SJSA1 (cell line): Measurements from ENCODE around the gene SCCPDH. TPM values are rescaled to one million over a fixed set of nuclear protein-coding genes. Genes with fewer than 3 reads are reported as not detected.
"Not testable (repeated sequence)": the region's sequence is repeated elsewhere in the genome, so short reads cannot be mapped to it uniquely, and the experiment has no call there.

ENCODE experiments used
- DNase-seq, 2 experiments: peaks; one replicate each; pipeline ENCODE4 v3.0.0-alpha.2; 2015 to 2020; ENCODE audit warnings: low spot score in 2 of 2, low read depth in 1 of 2
- H3K27ac ChIP-seq: fragments of 250-450 bp; sonication (Bioruptor Pico); 2 replicates; pipeline ENCODE4 v1.5.1; 2020; ENCODE audit warnings: mild to moderate bottlenecking, moderate library complexity
- H3K27me3 ChIP-seq: fragments of 250-450 bp; sonication (Bioruptor Pico); replicated peaks from 2 replicates; pipeline ENCODE4 v1.5.1; 2020; ENCODE audit warnings: mild to moderate bottlenecking, moderate library complexity
- H3K36me3 ChIP-seq: fragments of 250-450 bp; sonication (Bioruptor Pico); 2 replicates; pipeline ENCODE4 v1.5.1; 2020; ENCODE audit warnings: mild to moderate bottlenecking
- H3K4me1 ChIP-seq: fragments of 250-450 bp; sonication (Bioruptor Pico); replicated peaks from 2 replicates; pipeline ENCODE4 v1.6.1; 2021; ENCODE audit warnings: mild to moderate bottlenecking
- H3K4me3 ChIP-seq: fragments of 250-450 bp; sonication (Bioruptor Pico); 2 replicates; pipeline ENCODE4 v1.5.1; 2020; ENCODE audit warnings: mild to moderate bottlenecking
- H3K9me3 ChIP-seq: fragments of 250-450 bp; sonication (Bioruptor Pico); replicated peaks from 2 replicates; pipeline ENCODE4 v1.5.1; 2020; ENCODE audit warnings: mild to moderate bottlenecking
- total RNA-seq: library from RNA; depleted of rRNA; stranded (reverse); fragments of >200 nt; shearing (Covaris generic); gene quantifications from 2 replicates; pipeline ENCODE4 v1.2.3, GENCODE V29; 2014

The SCCPDH gene
- total RNA-seq, 1 experiment from 2014 or later, result 45.5 TPM

- no peak overlapping the region for H3K4me3 ChIP-seq
- no peaks in the 10 kb centered on the region for H3K27me3 ChIP-seq
- no peak for DNase-seq
- H3K9me3 ChIP-seq, result no peaks in the 10 kb centered on the region
- H3K27ac ChIP-seq, result no peak overlapping the region
- no peaks in the 10 kb centered on the region for H3K36me3 ChIP-seq
- no peaks in the 10 kb centered on the region for H3K4me1 ChIP-seq
Measured at GRCh38 chr1:246691622-246692495, 32.4 kb upstream of the SCCPDH start.

DNA sequence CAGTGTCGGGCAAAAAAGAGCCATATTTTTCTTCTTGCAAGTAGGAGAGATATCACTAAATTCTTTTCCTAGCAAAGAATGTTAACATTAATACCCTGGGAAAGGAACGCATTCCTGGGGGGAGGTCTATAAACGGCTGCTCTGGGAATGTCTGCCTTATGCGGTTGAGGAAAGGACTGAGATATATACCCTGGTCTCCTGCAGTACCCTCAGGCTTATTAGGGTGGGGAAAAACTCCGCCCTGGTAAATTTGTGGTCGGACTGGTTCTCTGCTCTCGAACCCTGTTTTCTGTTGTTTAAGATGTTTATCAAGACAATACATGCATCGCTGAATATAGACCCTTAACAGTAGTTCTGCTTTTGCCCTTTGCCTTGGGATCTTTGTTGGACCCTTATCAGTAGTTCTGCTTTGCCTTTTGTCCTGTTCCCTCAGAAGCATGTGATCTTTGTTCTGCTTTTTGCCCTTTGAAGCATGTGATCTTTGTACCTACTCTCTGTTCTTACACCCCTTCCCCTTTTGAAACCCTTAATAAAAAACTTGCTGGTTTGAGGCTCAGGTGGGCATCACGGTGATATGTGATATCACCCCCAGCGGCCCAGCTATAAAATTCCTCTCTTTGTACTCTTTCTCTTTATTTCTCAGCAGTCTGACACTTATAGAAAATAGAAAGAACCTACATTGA is 29.9 kb upstream of the SCCPDH start:
- H3K27ac ChIP-seq, H3K27me3 ChIP-seq, DNase-seq, H3K36me3 ChIP-seq, H3K9me3 ChIP-seq, H3K4me3 ChIP-seq, H3K4me1 ChIP-seq: not testable (repeated sequence)

DNA sequence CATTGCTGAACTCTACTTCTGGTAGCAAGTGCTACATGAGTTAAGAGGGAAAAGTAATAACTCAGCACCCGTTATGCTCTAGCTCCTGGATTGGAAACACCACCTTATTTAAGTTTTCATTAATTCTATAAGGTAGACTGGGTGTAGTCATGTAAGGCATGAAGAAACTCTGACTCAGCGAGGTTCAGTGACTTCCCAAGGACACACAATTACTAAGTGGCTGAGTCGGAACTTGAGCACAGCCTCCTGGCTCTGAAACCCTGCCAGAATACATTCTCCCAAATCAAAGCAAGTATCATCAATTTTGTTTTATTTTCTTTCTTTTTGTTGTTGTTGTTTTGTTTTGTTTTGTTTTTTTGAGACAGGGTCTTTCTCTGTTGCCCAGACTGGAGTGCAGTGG is 29.1 kb upstream of the SCCPDH start:
- DNase-seq, result no peak

GRCh38 chr1:246695666-246696065 is 28.5 kb upstream of the SCCPDH start:
- Histone ChIP-seq H3K4me1 (peaks cover 5% of the 10 kb centered on the region), H3K9me3 (no peaks in the 10 kb centered on the region), H3K36me3 (no peaks in the 10 kb centered on the region), H3K27ac (no peak overlapping the region), H3K4me3 (no peak overlapping the region), H3K27me3 (no peaks in the 10 kb centered on the region)
- no peak for DNase-seq

More for the DNA sequence above, 29.1 kb upstream of the SCCPDH start:
- Histone ChIP-seq H3K27me3 (no peaks in the 10 kb centered on the region), H3K4me1 (peaks cover 5% of the 10 kb centered on the region), H3K36me3 (no peaks in the 10 kb centered on the region), H3K27ac (no peak overlapping the region), H3K9me3 (no peaks in the 10 kb centered on the region), H3K4me3 (no peak overlapping the region)

- H3K27me3 ChIP-seq, result no peaks in the 10 kb centered on the region
- peak overlapping the region; percentile 7 for H3K4me3 ChIP-seq
- H3K4me1 ChIP-seq, result peaks cover 5% of the 10 kb centered on the region
- H3K36me3 ChIP-seq, result no peaks in the 10 kb centered on the region
- DNase-seq, result no peak
- peak overlapping the region; percentile 72 for H3K27ac ChIP-seq
- H3K9me3 ChIP-seq, result no peaks in the 10 kb centered on the region
Measured at GRCh38 chr1:246698466-246699094, 25.6 kb upstream of the SCCPDH start.

- DNase-seq, result peak; percentile 81 to 92
- Histone ChIP-seq H3K4me3 (peak overlapping the region; percentile 7), H3K27ac (peak overlapping the region; percentile 72), H3K27me3 (no peaks in the 10 kb centered on the region), H3K9me3 (no peaks in the 10 kb centered on the region), H3K4me1 (peaks cover 5% of the 10 kb centered on the region), H3K36me3 (no peaks in the 10 kb centered on the region)
Measured at GRCh38 chr1:246699095-246699735, 25.0 kb upstream of the SCCPDH start.

- no peak overlapping the region for H3K27ac ChIP-seq
- H3K4me1 ChIP-seq, result peaks cover 9% of the 10 kb centered on the region
- no peaks in the 10 kb centered on the region for H3K9me3 ChIP-seq
- no peaks in the 10 kb centered on the region for H3K36me3 ChIP-seq
- no peak overlapping the region for H3K4me3 ChIP-seq
- no peaks in the 10 kb centered on the region for H3K27me3 ChIP-seq
- DNase-seq, result no peak
Measured at GRCh38 chr1:246703581-246703980, 20.6 kb upstream of the SCCPDH start.

DNA sequence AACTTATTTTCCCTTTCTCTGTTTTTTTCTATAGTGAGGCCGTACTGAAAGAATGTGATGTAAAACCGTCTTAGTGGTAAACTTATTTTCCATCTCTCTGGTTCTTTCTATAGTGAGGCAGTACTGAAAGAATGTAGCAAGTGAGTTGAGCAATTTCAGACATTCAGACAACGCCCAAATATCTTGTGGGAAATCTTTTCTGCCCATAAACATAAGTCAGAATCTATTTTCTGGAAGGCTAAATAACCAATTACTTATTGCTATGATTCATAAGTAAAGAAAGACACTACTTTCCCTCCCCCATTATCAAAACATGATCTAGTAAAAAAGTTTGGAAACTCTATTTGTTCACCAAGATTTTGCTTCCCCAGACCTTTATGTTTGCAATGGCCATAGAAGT is 18.8 kb upstream of the SCCPDH start:
- peaks cover 5% of the 10 kb centered on the region for H3K4me1 ChIP-seq

GRCh38 chr1:246708166-246708565 is 16.0 kb upstream of the SCCPDH start:
- Histone ChIP-seq H3K36me3 (no peaks in the 10 kb centered on the region), H3K4me1 (peaks cover 5% of the 10 kb centered on the region), H3K4me3 (no peak overlapping the region), H3K27me3 (no peaks in the 10 kb centered on the region), H3K9me3 (no peaks in the 10 kb centered on the region), H3K27ac (no peak overlapping the region)
- DNase-seq, result no peak

More for the DNA sequence above, 18.8 kb upstream of the SCCPDH start:
- Histone ChIP-seq H3K36me3 (no peaks in the 10 kb centered on the region), H3K27ac (peak overlapping the region; percentile 79), H3K9me3 (no peaks in the 10 kb centered on the region), H3K27me3 (no peaks in the 10 kb centered on the region), H3K4me3 (no peak overlapping the region)
- peak in 1 of 2 experiments; percentile 62 for DNase-seq

- H3K27me3 ChIP-seq, result no peaks in the 10 kb centered on the region
- H3K27ac ChIP-seq, result no peak overlapping the region
- peaks cover 5% of the 10 kb centered on the region for H3K4me1 ChIP-seq
- no peak overlapping the region for H3K4me3 ChIP-seq
- no peaks in the 10 kb centered on the region for H3K36me3 ChIP-seq
- no peak for DNase-seq
- H3K9me3 ChIP-seq, result no peaks in the 10 kb centered on the region
Measured at GRCh38 chr1:246709196-246709595, 15.0 kb upstream of the SCCPDH start.

DNA sequence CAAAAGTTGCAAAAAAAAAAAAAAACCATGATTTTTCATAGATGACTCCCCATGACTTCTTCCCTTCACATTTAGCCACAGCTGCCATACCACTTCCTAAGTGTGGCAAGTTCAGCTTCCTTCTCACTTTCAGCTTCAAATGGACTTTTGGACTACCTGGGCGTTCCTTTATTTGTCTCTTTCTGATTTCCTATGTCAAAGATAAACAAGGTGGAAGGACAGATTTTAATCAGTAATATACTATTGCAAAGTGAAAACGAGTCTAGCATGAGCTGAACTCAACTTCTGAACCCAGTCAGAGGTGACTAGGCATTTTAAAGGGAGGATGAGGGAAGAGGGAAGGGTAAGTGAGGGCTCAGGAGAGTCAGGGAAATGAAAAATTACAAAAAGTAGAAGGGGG is 14.4 kb upstream of the SCCPDH start:
- Histone ChIP-seq H3K4me1 (peaks cover 5% of the 10 kb centered on the region), H3K36me3 (no peaks in the 10 kb centered on the region), H3K9me3 (no peaks in the 10 kb centered on the region), H3K27me3 (no peaks in the 10 kb centered on the region), H3K27ac (no peak overlapping the region), H3K4me3 (no peak overlapping the region)
- DNase-seq, result no peak

DNA sequence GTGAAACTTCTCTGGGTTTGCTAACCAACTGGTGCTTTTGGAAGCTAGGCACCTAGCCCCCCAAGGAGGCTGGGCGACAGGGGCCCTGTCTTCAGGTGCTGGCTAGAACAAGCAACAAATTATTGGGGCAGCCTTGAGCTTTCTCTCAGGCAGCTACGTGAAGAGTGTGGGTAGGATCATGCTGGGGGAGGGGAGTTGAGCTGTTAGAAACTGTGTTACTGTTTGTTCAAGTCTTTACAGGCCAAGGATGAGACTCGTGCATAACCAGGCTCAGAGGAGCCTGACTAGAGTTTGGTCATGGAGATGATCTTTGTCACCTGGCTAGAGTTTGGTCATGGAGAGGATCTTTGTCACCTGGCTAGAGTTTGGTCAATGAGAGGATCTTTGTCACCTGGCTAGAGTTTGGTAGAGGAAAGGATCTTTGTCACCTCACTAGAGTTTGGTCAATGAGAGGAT is 12.6 kb upstream of the SCCPDH start:
- Histone ChIP-seq H3K9me3 (no peaks in the 10 kb centered on the region), H3K36me3 (no peaks in the 10 kb centered on the region), H3K27me3 (no peaks in the 10 kb centered on the region), H3K4me3 (no peak overlapping the region), H3K27ac (no peak overlapping the region), H3K4me1 (no peaks in the 10 kb centered on the region)
- no peak for DNase-seq

DNA sequence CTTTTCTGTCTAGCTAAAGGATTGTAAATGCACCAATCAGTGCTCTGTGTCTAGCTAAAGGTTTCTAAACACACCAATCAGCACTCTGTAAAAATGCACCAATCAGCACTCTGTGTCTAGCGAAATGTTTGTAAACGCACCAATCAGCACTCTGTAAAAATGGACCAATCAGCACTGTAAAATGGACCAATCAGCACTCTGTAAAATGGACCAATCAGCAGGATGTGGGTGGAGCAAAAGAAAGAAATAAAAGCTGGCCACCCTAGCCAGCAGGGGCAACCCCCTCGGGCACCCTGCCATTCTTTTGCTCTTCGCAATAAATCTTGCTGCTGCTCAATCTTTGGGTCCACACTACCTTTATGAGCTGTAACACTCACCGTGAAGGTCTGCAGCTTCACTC is 11.8 kb upstream of the SCCPDH start:
- DNase-seq, H3K27me3 ChIP-seq, H3K4me3 ChIP-seq, H3K4me1 ChIP-seq, H3K36me3 ChIP-seq, H3K9me3 ChIP-seq, H3K27ac ChIP-seq: not testable (repeated sequence)
